WTC11 (cell line): ENCODE data around the gene PRX. TPM values are rescaled to one million over a fixed set of nuclear protein-coding genes. Genes with fewer than 3 reads are reported as not detected.

Source experiments
- ATAC-seq: fragments of 200-7000 bp; cut with Tn5 transposase; 2 replicates; pipeline ENCODE4 v1.10.0; 2021; ENCODE audit warnings: mild to moderate bottlenecking, moderate library complexity
- CTCF ChIA-PET: fragments of 300-600 bp; sonication (Branson Sonifier 250); formaldehyde crosslinking; loops from one replicate; lab custom pipeline; 2021; ENCODE audit warnings: antibody characterized with exemption; lab: Charles Lee
- POLR2A ChIA-PET: fragments of 350-600 bp; sonication (Branson Sonifier 250); formaldehyde crosslinking; loops from one replicate; lab custom pipeline; 2021; ENCODE audit warnings: antibody characterized with exemption; lab: Charles Lee
- DNase-seq: peaks from one replicate; pipeline ENCODE4 v3.0.0; 2021; ENCODE audit warnings: low spot score
- H3K27ac Mint-ChIP-seq: 2 replicates; pipeline ENCODE4 v1.8.0; 2021; ENCODE audit warnings: mixed read lengths
- H3K27me3 Mint-ChIP-seq: 2 replicates; pipeline ENCODE4 v1.8.0; 2021; ENCODE audit warnings: low read depth, mild to moderate bottlenecking, moderate library complexity, mixed read lengths
- H3K36me3 Mint-ChIP-seq: 2 replicates; pipeline ENCODE4 v1.8.0; 2021; ENCODE audit warnings: mixed read lengths
- H3K4me1 Mint-ChIP-seq: 2 replicates; pipeline ENCODE4 v1.8.0; 2022; ENCODE audit warnings: mixed read lengths
- H3K4me3 Mint-ChIP-seq: 2 replicates; pipeline ENCODE4 v1.8.0; 2021; ENCODE audit warnings: mild to moderate bottlenecking, moderate library complexity, mixed read lengths
- H3K9me3 Mint-ChIP-seq: 2 replicates; pipeline ENCODE4 v1.8.0; 2021; ENCODE audit warnings: mixed read lengths
- ATF6 ChIP-seq: sonication (generic); formaldehyde crosslinking; IDR thresholded peaks from 2 replicates; pipeline ENCODE4 v1.8.1; 2023; ENCODE audit warnings: mild to moderate bottlenecking, missing genetic modification reagents
- CBFB ChIP-seq: sonication (generic); formaldehyde crosslinking; IDR thresholded peaks from 2 replicates; pipeline ENCODE4 v1.8.1; 2022; ENCODE audit warnings: mild to moderate bottlenecking, low read depth, missing genetic modification reagents
- CREB1 ChIP-seq: sonication (generic); formaldehyde crosslinking; IDR thresholded peaks from 2 replicates; pipeline ENCODE4 v1.8.0; 2023; ENCODE audit warnings: mild to moderate bottlenecking, missing genetic modification reagents
- E2F1 ChIP-seq: sonication (generic); formaldehyde crosslinking; IDR thresholded peaks from 2 replicates; pipeline ENCODE4 v1.8.0; 2022; ENCODE audit warnings: mild to moderate bottlenecking, missing genetic modification reagents
- ELF4 ChIP-seq: sonication (generic); formaldehyde crosslinking; IDR thresholded peaks from 2 replicates; pipeline ENCODE4 v1.8.1; 2022; ENCODE audit warnings: low read depth, mild to moderate bottlenecking, moderate library complexity, missing genetic modification reagents
- FOXJ3 ChIP-seq: sonication (generic); formaldehyde crosslinking; IDR thresholded peaks from 2 replicates; pipeline ENCODE4 v1.9.0; 2021; ENCODE audit warnings: missing genetic modification reagents, mild to moderate bottlenecking, borderline replicate concordance
- FOXK1 ChIP-seq: sonication (generic); formaldehyde crosslinking; IDR thresholded peaks from 2 replicates; pipeline ENCODE4 v1.8.0; 2022; ENCODE audit warnings: mild to moderate bottlenecking, moderate library complexity, missing genetic modification reagents
- GRHL2 ChIP-seq: fragments of 250-450 bp; sonication (Bioruptor Pico); IDR thresholded peaks from 2 replicates; pipeline ENCODE4 v1.8.0; 2022; ENCODE audit warnings: mild to moderate bottlenecking, moderate library complexity; ENCODE audit not compliant: insufficient replicate concordance, severe bottlenecking
- NFE2L1 ChIP-seq: sonication (generic); formaldehyde crosslinking; IDR thresholded peaks from 2 replicates; pipeline ENCODE4 v1.8.1; 2023; ENCODE audit warnings: missing genetic modification reagents
- NR3C1 ChIP-seq: sonication (generic); formaldehyde crosslinking; conservative IDR thresholded peaks from 2 replicates; pipeline ENCODE4 v1.8.1; 2023; ENCODE audit warnings: low read depth, mild to moderate bottlenecking, missing genetic modification reagents
- PRDM15 ChIP-seq: sonication (generic); formaldehyde crosslinking; IDR thresholded peaks from 2 replicates; pipeline ENCODE4 v1.8.0; 2022; ENCODE audit warnings: missing genetic modification reagents
- RELA ChIP-seq: sonication (generic); formaldehyde crosslinking; IDR thresholded peaks from 2 replicates; pipeline ENCODE4 v1.8.1; 2022; ENCODE audit warnings: missing genetic modification reagents, mild to moderate bottlenecking, borderline replicate concordance
- USF2 ChIP-seq: sonication (generic); formaldehyde crosslinking; IDR thresholded peaks from 2 replicates; pipeline ENCODE4 v1.8.1; 2023; ENCODE audit warnings: mild to moderate bottlenecking, missing genetic modification reagents, moderate library complexity
- ZBTB21 ChIP-seq: sonication (generic); formaldehyde crosslinking; IDR thresholded peaks from 2 replicates; pipeline ENCODE4 v1.8.1; 2023; ENCODE audit warnings: mild to moderate bottlenecking, missing genetic modification reagents, borderline replicate concordance
- ZNF317 ChIP-seq: sonication (generic); formaldehyde crosslinking; IDR thresholded peaks from 2 replicates; pipeline ENCODE4 v1.8.1; 2023; ENCODE audit warnings: low read depth, mild to moderate bottlenecking, moderate library complexity, missing genetic modification reagents, borderline replicate concordance
- ZNF416 ChIP-seq: fragments of 250-450 bp; sonication (Bioruptor Pico); IDR thresholded peaks from 2 replicates; pipeline ENCODE4 v1.9.0; 2021; ENCODE audit warnings: mild to moderate bottlenecking, inconsistent platforms
- ZNF512 ChIP-seq: sonication (generic); formaldehyde crosslinking; IDR thresholded peaks from 2 replicates; pipeline ENCODE4 v1.8.1; 2022; ENCODE audit warnings: missing genetic modification reagents, borderline replicate concordance
- total RNA-seq: library from RNA; stranded (reverse); gene quantifications from 3 replicates; pipeline ENCODE4 v1.2.3, GENCODE V29; 2021

The PRX gene
- total RNA-seq, 1 experiment from 2014 or later = 8.4 TPM

- TF ChIP-seq ATF6 (CRISPR knock-in tag) = no peak
- no peak for TF ChIP-seq CREB1 (CRISPR knock-in tag)
These were observed 1.9 kb downstream of the PRX start (continued) for GRCh38 chr19:40411125-40411842.

GRCh38 chr19:40410030-40410389 is 3.2 kb downstream of the PRX start:
- CTCF ChIA-PET = interaction anchor here (1.1 to 4.0 kb wide), 2 partner anchors 11 to 54 kb away, joined by 3 to 33 read pairs; no protein-coding TSS in a partner anchor

More at GRCh38 chr19:40410030-40410389, 3.2 kb downstream of the PRX start:
- POLR2A ChIA-PET = interaction anchor here (1.3 kb wide), 1 partner anchor 16 kb away, joined by 5 read pairs; the partner anchor contains the start of gene SERTAD1
- Mint-ChIP-seq H3K9me3 (no peaks in the 10 kb centered on the region), H3K27me3 (no peaks in the 10 kb centered on the region), H3K4me1 (peaks cover 36% of the 10 kb centered on the region), H3K27ac (peak overlapping the region; percentile 70; the same call in 1 of the 2 replicates), H3K36me3 (no peaks in the 10 kb centered on the region), H3K4me3 (no peak overlapping the region)
- TF ChIP-seq ZBTB21 (CRISPR knock-in tag) = no peak
- no peak for TF ChIP-seq FOXK1 (CRISPR knock-in tag)
- TF ChIP-seq ELF4 (CRISPR knock-in tag) = no peak
- TF ChIP-seq E2F1 (CRISPR knock-in tag) = no peak
- TF ChIP-seq FOXJ3 (CRISPR knock-in tag) = no peak
- TF ChIP-seq NFE2L1 (CRISPR knock-in tag) = no peak
- TF ChIP-seq ZNF317 (CRISPR knock-in tag) = no peak
- no peak for TF ChIP-seq ZNF416 (CRISPR knock-in tag)
- TF ChIP-seq USF2 = no peak
- no peak for TF ChIP-seq NR3C1 (CRISPR knock-in tag)
- TF ChIP-seq RELA (CRISPR knock-in tag) = no peak
- no peak for TF ChIP-seq PRDM15 (CRISPR knock-in tag)
- TF ChIP-seq CBFB = no peak
- no peak for TF ChIP-seq GRHL2 (CRISPR knock-in tag)
- no peak for TF ChIP-seq ZNF512
- DNase-seq = peak; percentile 56
- peak; percentile 54 for ATAC-seq
